Pancreas (tissue), 10 donors: Measurements from ENCODE around the gene KRTAP3-2. TPM values are rescaled to one million over a fixed set of nuclear protein-coding genes. Genes with fewer than 3 reads are reported as not detected.
"Not testable (repeated sequence)": the region's sequence is repeated elsewhere in the genome, so short reads cannot be mapped to it uniquely, and the experiment has no call there.

Experiments
- ATAC-seq, 4 donors: fragments of 200-7000 bp; cut with Tn5 transposase; one replicate each; pipeline versions ENCODE4 v1.8.0 to v1.9.1; 2020; ENCODE audit warnings: mild to moderate bottlenecking in 4 of 4, moderate library complexity in 4 of 4
- DNase-seq, 6 donors: peaks; one replicate each; pipeline ENCODE4 v3.0.0-alpha.2; 2020
- FAIRE-seq: peaks from 2 replicates; lab custom pipeline; 2012; peaks lifted over from hg19 to GRCh38; lab: Jason Lieb, UNC
- H3K27ac ChIP-seq, 4 donors: fragments of 200-600 bp; sonication (generic); 1 replicate in 3 of 4; 2 replicates in 1 of 4; pipeline versions ENCODE4 v1.5.0 to v1.8.0; 2020
- H3K27me3 ChIP-seq, 4 donors: fragments of 200-600 bp; one replicate each; pipeline ENCODE4 v1.8.0; 2021
- H3K36me3 ChIP-seq, 3 donors: fragments of 200-600 bp; sonication (generic) in 1 of 3; one replicate each; pipeline versions ENCODE4 v1.5.0 to v1.8.0; 2020 to 2021
- H3K4me1 ChIP-seq, 3 donors: fragments of 200-600 bp; one replicate each; pipeline ENCODE4 v1.8.0; 2021
- H3K4me3 ChIP-seq, 4 donors: fragments of 200-600 bp; sonication (generic) in 2 of 4; one replicate each; pipeline versions ENCODE4 v1.5.0 to v1.8.0; 2020 to 2021
- H3K9me3 ChIP-seq, 4 donors: fragments of 200-600 bp; one replicate each; pipeline ENCODE4 v1.8.0; 2021
- WGBS, 2 donors: extraction: QIAGEN DNeasy Blood & Tissue Kit; methylation state at CpG; one replicate each; pipeline ENCODE4 v1.1.7; 2013; 5-methylcytosine and 5-hydroxymethylcytosine counted together
- intact Hi-C, 3 donors: fragments of 100-400 bp; cut with DNase I; formaldehyde crosslinking; loops; one replicate each; pipeline versions ENCODE4 v1.11.1 to v1.14.2; 2022
- polyA plus RNA-seq, 2 donors: library from polyadenylated mRNA; stranded (reverse); fragments of 200-250 nt; gene quantifications; one replicate each; pipeline ENCODE4 v1.2.3, GENCODE V29; 2013
- total RNA-seq, 6 donors: library from RNA; stranded (reverse); fragmentation: NEBNext Ultra II Directional in 4 of 6; extraction: Animal tissue kit (Norgen Biotek cat#: 25700) in 4 of 6; gene quantifications; one replicate each; pipeline versions ENCODE4 v1.2.1 to v1.2.4, GENCODE V29; 2021 to 2023
- TF ChIP-seq, protein P1 (sequence below), 4 donors: fragments of 200-600 bp; sonication (generic) in 3 of 4; IDR thresholded peaks; one replicate each; pipeline versions ENCODE4 v1.5.0 to v1.8.0; 2021; ENCODE audit warnings: antibody characterized with exemption in 4 of 4
- donor health status: healthy with polysubstance abuse.
- donor health status: DM: no; HTN: no; CAD: no; lungs with moderate emphysema.
- donor health status: DM: no; HTN: no; CAD: no.
- donor health status: control.
- donor health status: control.
- donor health status: Bipolar disorder and iron deficiency.
- donor health status: DM: yes; HTN: yes; CAD: no.
- donor health status: DM: no; HTN: no; CAD: no.
- donor health status: DM: no; HTN: no; CAD: no.
- donor health status: DM: yes; HTN: yes; CAD: no.

The KRTAP3-2 gene
- total RNA-seq (not detected), polyA plus RNA-seq (not detected)

DNA sequence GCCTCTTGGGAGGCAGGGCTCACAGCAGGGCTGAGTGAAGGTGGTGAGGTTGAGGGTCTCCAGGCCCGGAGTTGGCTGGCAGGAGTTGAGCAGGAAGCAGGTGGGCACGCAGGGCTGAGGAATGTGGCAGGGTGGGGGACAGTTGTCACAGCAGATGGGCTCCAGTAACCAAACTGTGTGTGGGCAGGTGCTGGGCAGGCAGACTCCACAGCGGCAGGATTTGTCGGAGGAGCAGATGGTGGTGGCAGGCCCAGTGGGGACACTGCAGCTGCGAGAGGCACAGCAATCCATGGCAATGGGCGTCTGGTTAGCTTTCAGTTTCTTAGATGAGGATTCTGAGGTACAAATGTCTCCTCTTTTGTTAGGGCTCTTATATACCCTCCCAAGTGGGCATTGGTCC lies at the start of gene KRTAP3-2:
Gene KRTAP3-2 (minus strand): TSS at position 344 of the 400 bp plus-strand sequence. CDS start 53 bp downstream, at position 291.
- intact Hi-C loops: not testable (repeated sequence)

DNA sequence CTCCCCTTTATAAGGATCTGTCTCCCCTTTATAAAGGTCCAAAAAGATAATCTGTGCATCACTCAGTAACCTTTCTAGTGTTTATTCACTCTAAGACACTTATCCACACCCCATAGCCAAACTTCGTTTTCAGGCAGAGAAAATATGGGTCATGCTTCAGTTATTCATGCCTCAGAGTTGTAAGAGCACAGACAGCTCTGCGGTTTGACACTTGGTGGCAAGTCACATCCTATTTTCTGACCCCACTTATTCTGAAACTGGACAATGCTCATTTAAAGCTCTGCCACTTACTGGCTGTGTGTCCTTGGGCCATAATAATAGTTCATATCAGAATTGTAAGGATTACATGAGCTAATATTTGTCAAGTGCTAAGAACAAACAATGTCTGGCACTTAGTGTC lies 49.4 kb upstream of the KRTAP3-2 start:
- intact Hi-C loops: no loop called here
- H3K9me3 ChIP-seq: no peaks in the 10 kb centered on the region
- WGBS, 2 donors: 31 to 42% methylated on average over 2 of the region's 2 CpGs
- H3K36me3 ChIP-seq: no peaks in the 10 kb centered on the region
- H3K27me3 ChIP-seq: peaks cover 0 to 7% (median 2%) of the 10 kb centered on the region in 4 donors
- DNase-seq (no peak), ATAC-seq (no peak), FAIRE-seq (no peak)
- no peaks in the 10 kb centered on the region for H3K4me1 ChIP-seq
- no peak overlapping the region for H3K27ac ChIP-seq
- no peak overlapping the region for H3K4me3 ChIP-seq
- TF ChIP-seq, protein P1, sequence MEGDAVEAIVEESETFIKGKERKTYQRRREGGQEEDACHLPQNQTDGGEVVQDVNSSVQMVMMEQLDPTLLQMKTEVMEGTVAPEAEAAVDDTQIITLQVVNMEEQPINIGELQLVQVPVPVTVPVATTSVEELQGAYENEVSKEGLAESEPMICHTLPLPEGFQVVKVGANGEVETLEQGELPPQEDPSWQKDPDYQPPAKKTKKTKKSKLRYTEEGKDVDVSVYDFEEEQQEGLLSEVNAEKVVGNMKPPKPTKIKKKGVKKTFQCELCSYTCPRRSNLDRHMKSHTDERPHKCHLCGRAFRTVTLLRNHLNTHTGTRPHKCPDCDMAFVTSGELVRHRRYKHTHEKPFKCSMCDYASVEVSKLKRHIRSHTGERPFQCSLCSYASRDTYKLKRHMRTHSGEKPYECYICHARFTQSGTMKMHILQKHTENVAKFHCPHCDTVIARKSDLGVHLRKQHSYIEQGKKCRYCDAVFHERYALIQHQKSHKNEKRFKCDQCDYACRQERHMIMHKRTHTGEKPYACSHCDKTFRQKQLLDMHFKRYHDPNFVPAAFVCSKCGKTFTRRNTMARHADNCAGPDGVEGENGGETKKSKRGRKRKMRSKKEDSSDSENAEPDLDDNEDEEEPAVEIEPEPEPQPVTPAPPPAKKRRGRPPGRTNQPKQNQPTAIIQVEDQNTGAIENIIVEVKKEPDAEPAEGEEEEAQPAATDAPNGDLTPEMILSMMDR (IDR thresholded peaks at IDR 0.05): no peak

More for the DNA sequence above, at the start of gene KRTAP3-2:
- not testable (repeated sequence) for H3K9me3 ChIP-seq, H3K36me3 ChIP-seq, H3K4me3 ChIP-seq, H3K27me3 ChIP-seq, DNase-seq, ATAC-seq, FAIRE-seq, H3K27ac ChIP-seq, H3K4me1 ChIP-seq
- WGBS, 2 donors: 68 to 91% methylated on average over 6 of the region's 6 CpGs

DNA sequence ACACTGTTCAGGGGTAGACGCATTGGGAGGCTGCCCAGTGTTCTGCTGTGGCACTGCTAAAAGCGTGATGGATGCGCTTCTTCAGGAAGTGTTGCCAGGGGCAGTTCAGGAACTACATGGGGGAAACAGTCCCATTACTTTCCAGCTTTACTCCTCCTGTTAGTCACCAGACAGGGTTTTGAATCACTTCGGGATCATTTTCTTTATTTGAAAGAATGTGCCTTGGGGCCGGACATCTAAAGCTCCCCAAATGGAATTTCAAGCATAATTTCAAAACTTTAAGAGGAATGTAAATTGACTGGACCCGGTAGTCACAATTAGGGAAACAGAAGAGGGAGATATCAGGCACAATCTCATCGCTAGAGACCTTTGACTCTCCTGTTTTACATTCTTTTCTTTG lies 48.7 kb upstream of the KRTAP3-2 start:
- 65 to 68% methylated on average over 7 of the region's 7 CpGs for WGBS, 2 donors
- intact Hi-C loops: no loop called here
- TF ChIP-seq, protein P1 (IDR thresholded peaks at IDR 0.05): no peak
- Histone ChIP-seq H3K4me1 (no peaks in the 10 kb centered on the region), H3K27ac (no peak overlapping the region), H3K27me3 (peaks cover 0 to 7% (median 2%) of the 10 kb centered on the region in 4 donors), H3K9me3 (no peaks in the 10 kb centered on the region), H3K36me3 (no peaks in the 10 kb centered on the region), H3K4me3 (no peak overlapping the region)
- DNase-seq: no peak
- ATAC-seq: no peak
- no peak for FAIRE-seq

DNA sequence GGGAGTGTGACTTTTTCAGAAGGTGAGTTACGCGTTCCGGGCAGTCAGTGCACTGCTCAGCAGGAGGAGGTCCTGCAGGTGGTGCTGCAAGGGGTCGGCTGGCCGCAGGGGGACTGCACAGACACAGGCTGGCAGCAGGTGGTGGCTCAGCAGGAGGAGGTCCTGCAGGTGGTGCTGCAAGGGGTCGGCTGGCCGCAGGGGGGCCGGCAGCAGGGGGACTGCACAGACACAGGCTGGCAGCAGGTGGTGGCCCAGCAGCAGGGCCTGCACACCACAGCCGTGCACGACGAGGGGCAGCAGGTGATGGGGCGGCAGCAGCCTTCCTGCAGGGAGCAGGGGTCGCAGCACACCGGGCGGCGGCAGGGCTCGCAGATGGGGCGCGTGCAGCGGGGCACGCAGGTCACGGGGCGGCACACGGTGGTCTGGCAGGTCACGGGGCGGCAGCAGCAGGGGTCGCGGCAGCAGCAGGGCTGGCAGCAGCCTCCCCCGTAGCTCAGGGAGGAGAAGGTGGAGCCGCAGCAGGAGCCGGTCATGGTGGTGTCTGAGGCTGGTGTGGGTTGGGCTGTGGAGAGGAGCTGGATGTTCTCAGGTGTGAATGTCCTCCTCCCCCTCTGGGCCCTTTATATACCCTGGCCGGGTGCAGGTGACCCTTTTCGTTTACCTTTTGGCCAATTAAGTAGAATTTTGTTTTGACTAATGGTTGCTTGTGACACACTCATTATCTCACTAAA lies 47.2 kb upstream of the KRTAP3-2 start, which contains the start of gene KRTAP2-1:
Gene KRTAP2-1 (minus strand): TSS at position 582 of the 731 bp plus-strand sequence. CDS start 49 bp downstream, at position 533.
- FAIRE-seq, H3K4me3 ChIP-seq, H3K27me3 ChIP-seq, H3K36me3 ChIP-seq, H3K4me1 ChIP-seq, intact Hi-C loops, H3K9me3 ChIP-seq, H3K27ac ChIP-seq, DNase-seq, ATAC-seq: not testable (repeated sequence)
- 38 to 48% methylated on average over 7 to 10 of the region's 33 CpGs for WGBS, 2 donors

DNA sequence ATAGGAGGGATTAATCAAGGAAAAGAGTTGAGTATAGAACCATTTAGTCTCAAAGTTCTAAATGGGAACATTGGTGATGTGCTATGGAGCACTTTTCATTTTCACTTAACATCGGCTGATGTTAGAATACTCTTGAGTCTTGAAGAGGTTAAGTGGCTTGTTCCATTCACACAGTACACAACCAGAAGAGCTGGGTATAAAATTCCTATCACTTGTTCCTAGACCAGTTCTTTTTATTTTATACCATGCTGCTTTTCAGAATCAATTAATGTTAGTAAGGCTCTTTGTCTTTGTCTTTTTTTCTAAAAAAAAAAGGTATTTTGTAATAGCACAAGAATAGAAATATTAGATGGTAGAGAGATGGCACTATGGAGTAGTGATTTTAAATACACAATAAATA lies 43.2 kb upstream of the KRTAP3-2 start:
- 92 to 94% methylated on average over 1 of the region's 1 CpG for WGBS, 2 donors
- no peaks in the 10 kb centered on the region for H3K9me3 ChIP-seq
- no peak for ATAC-seq

DNA sequence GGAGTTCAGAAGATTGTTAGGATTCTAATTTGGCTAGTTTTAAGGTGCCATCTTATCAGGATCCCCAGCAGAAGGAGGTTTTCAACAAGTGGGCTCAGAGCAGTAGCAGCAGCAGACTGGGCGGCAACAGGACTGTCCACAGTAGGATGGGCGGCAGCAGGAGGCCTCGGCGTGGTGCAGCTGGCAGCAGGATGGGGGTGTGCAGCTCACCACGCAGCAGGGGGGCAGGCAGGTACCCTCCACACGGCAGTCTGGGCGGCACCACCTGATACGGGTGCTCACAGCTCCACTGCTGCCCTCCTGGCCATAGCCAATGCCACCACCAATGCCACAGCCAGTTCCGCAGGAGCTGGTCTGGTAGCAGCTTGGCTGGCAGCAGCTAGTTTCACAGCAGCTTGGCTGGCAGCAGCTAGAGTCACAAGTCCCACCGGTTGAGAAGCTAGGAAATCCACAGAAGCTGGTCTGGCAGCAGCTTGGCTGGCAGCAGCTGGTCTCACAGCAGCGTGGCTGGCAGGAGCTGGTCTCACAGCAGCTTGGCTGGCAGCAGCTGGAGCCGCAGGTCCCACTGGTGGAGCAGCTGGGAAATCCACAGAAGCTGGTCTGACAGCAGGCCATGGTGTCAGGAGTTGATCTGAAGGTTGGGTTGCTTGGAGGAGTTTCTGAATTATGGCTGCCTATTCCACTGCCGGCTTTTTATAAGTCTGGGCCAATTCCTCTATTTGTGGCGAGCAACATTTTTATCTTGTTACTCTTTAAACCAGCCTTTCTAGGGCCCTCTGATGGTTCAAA lies 41.3 kb upstream of the KRTAP3-2 start, which contains the start of gene KRTAP1-1:
Gene KRTAP1-1 (minus strand): TSS at position 668 of the 789 bp plus-strand sequence. CDS start 53 bp downstream, at position 615.
- DNase-seq (peak; percentile 19 to 90 (median 70)), ATAC-seq (peak; percentile 70 to 90 (median 86))
- H3K36me3 ChIP-seq, H3K4me3 ChIP-seq, H3K27me3 ChIP-seq, FAIRE-seq, H3K4me1 ChIP-seq, H3K9me3 ChIP-seq, intact Hi-C loops: not testable (repeated sequence)
- H3K27ac ChIP-seq: peak within 1 kb of the TSS in 3 of 4 donors; percentile 15 to 55 (median 26)
- WGBS, 2 donors: 43 to 47% methylated on average over 12 to 14 of the region's 14 CpGs

More for the DNA sequence above, 43.2 kb upstream of the KRTAP3-2 start:
- no peaks in the 10 kb centered on the region for H3K36me3 ChIP-seq
- peaks cover 0 to 7% (median 5%) of the 10 kb centered on the region in 3 donors for H3K4me1 ChIP-seq
- TF ChIP-seq, protein P1 (IDR thresholded peaks at IDR 0.05): no peak
- H3K4me3 ChIP-seq: no peak overlapping the region
- FAIRE-seq: no peak
- DNase-seq: no peak
- H3K27ac ChIP-seq: no peak overlapping the region
- H3K27me3 ChIP-seq: peaks cover 0 to 4% (median under 1%) of the 10 kb centered on the region in 4 donors
- intact Hi-C loops: no loop called here
